Mesothelial cell of epicardium (in vitro differentiated cells): Measurements from ENCODE around the gene ZBTB24. TPM values are rescaled to one million over a fixed set of nuclear protein-coding genes. Genes with fewer than 3 reads are reported as not detected.

ENCODE experiments used
- DNase-seq, 2 experiments: peaks; one replicate each; pipeline ENCODE4 v3.0.0; 2021; ENCODE audit warnings: low spot score in 2 of 2; ENCODE audit not compliant: unreplicated experiment in 2 of 2
- H3K27ac Mint-ChIP-seq: 2 replicates; pipeline ENCODE4 v1.8.0; 2021; ENCODE audit warnings: mixed read lengths
- H3K27me3 Mint-ChIP-seq: 2 replicates; pipeline ENCODE4 v1.8.0; 2021; ENCODE audit warnings: low read depth, mixed read lengths
- H3K36me3 Mint-ChIP-seq: 2 replicates; pipeline ENCODE4 v1.8.0; 2021; ENCODE audit warnings: mixed read lengths
- H3K4me1 Mint-ChIP-seq: 2 replicates; pipeline ENCODE4 v1.8.0; 2021; ENCODE audit warnings: mixed read lengths
- H3K4me3 Mint-ChIP-seq: 2 replicates; pipeline ENCODE4 v1.8.0; 2021; ENCODE audit warnings: mild to moderate bottlenecking, moderate library complexity, mixed read lengths
- H3K9me3 Mint-ChIP-seq: 2 replicates; pipeline ENCODE4 v1.8.0; 2021; ENCODE audit warnings: mixed read lengths
- CTCF ChIP-seq: fragments of 200-600 bp; sonication (generic); IDR thresholded peaks from one replicate; pipeline ENCODE4 v1.5.0; 2021; ENCODE audit warnings: antibody characterized with exemption; ENCODE audit not compliant: unreplicated experiment
- total RNA-seq: library from RNA; stranded (reverse); gene quantifications from 3 replicates; pipeline ENCODE4 v1.2.1, GENCODE V29; 2021

The ZBTB24 gene
- total RNA-seq, 1 donor from 2014 or later: 9.1 TPM

GRCh38 chr6:109478841-109479624 lies 4.0 kb downstream of the ZBTB24 start:
- peaks cover 34% of the 10 kb centered on the region for H3K36me3 Mint-ChIP-seq
- H3K27ac Mint-ChIP-seq: peak overlapping the region; percentile 55

GRCh38 chr6:109478222-109478805 lies 4.7 kb downstream of the ZBTB24 start:
- Mint-ChIP-seq H3K27me3 (no peaks in the 10 kb centered on the region), H3K4me3 (no peak overlapping the region), H3K4me1 (peaks cover 38% of the 10 kb centered on the region), H3K27ac (peak overlapping the region; percentile 68), H3K9me3 (no peaks in the 10 kb centered on the region), H3K36me3 (peaks cover 37% of the 10 kb centered on the region)
- no peak for DNase-seq
- TF ChIP-seq CTCF: no peak

More at GRCh38 chr6:109478841-109479624, 4.0 kb downstream of the ZBTB24 start:
- Mint-ChIP-seq H3K4me1 (peaks cover 38% of the 10 kb centered on the region), H3K27me3 (no peaks in the 10 kb centered on the region), H3K9me3 (no peaks in the 10 kb centered on the region), H3K4me3 (peak overlapping the region; percentile 4)
- DNase-seq: no peak
- no peak for TF ChIP-seq CTCF

- Mint-ChIP-seq H3K36me3 (peaks cover 41% of the 10 kb centered on the region), H3K9me3 (no peaks in the 10 kb centered on the region), H3K27me3 (no peaks in the 10 kb centered on the region), H3K4me1 (peaks cover 38% of the 10 kb centered on the region), H3K4me3 (no peak overlapping the region), H3K27ac (peak overlapping the region; percentile 68)
- TF ChIP-seq CTCF: no peak
- DNase-seq: no peak
Measured at GRCh38 chr6:109477725-109478124, 5.3 kb downstream of the ZBTB24 start.

GRCh38 chr6:109477184-109477583 lies 5.8 kb downstream of the ZBTB24 start:
- Mint-ChIP-seq H3K27ac (no peak overlapping the region), H3K4me3 (no peak overlapping the region), H3K9me3 (no peaks in the 10 kb centered on the region), H3K36me3 (peaks cover 46% of the 10 kb centered on the region), H3K27me3 (no peaks in the 10 kb centered on the region), H3K4me1 (peaks cover 36% of the 10 kb centered on the region)
- no peak for DNase-seq
- TF ChIP-seq CTCF: no peak

GRCh38 chr6:109475625-109476024 lies 7.4 kb downstream of the ZBTB24 start:
- no peak overlapping the region for H3K27ac Mint-ChIP-seq
- no peaks in the 10 kb centered on the region for H3K9me3 Mint-ChIP-seq
- no peaks in the 10 kb centered on the region for H3K27me3 Mint-ChIP-seq
- H3K36me3 Mint-ChIP-seq: peaks cover 50% of the 10 kb centered on the region
- no peak for TF ChIP-seq CTCF
- no peak overlapping the region for H3K4me3 Mint-ChIP-seq
- DNase-seq: no peak
- H3K4me1 Mint-ChIP-seq: peaks cover 25% of the 10 kb centered on the region
